Adrenal gland (tissue), 5 donors: Measurements from ENCODE around the gene ENPP1.

ENCODE experiments used
- CTCF ChIP-seq, 6 experiments: fragments of 450-650 bp in 4 of 6; fragments of 200-600 bp in 2 of 6; sonication (generic) in 1 of 6; IDR thresholded peaks; 1 replicate in 5 of 6; 2 replicates in 1 of 6; pipeline versions ENCODE4 v1.5.1 to v1.8.0; 2016 to 2021; ENCODE audit warnings: antibody characterized with exemption in 6 of 6, mild to moderate bottlenecking in 2 of 6, moderate library complexity in 1 of 6
- POLR2A ChIP-seq, 2 donors: fragments of 450-650 bp; IDR thresholded peaks; one replicate each; pipeline ENCODE4 v1.6.1; 2017; ENCODE audit warnings: antibody characterized with exemption in 2 of 2, mild to moderate bottlenecking in 2 of 2, moderate library complexity in 1 of 2
- donor health status: DM: no; HTN: no; CAD: no.

- TF ChIP-seq CTCF (IDR thresholded peaks at IDR 0.05) = no peak
- no peak for TF ChIP-seq POLR2A (IDR thresholded peaks at IDR 0.05)
Observed at GRCh38 chr6:131765804-131766135, 42.0 kb upstream of the ENPP1 start.
